ENCODE results near the gene EXOC6B. TPM values are rescaled to one million over a fixed set of nuclear protein-coding genes. Genes with fewer than 3 reads are reported as not detected.

The EXOC6B gene
- total and polyA plus RNA-seq, 8 donors = 2.4 to 19.2 (median 11.3) TPM

DNA sequence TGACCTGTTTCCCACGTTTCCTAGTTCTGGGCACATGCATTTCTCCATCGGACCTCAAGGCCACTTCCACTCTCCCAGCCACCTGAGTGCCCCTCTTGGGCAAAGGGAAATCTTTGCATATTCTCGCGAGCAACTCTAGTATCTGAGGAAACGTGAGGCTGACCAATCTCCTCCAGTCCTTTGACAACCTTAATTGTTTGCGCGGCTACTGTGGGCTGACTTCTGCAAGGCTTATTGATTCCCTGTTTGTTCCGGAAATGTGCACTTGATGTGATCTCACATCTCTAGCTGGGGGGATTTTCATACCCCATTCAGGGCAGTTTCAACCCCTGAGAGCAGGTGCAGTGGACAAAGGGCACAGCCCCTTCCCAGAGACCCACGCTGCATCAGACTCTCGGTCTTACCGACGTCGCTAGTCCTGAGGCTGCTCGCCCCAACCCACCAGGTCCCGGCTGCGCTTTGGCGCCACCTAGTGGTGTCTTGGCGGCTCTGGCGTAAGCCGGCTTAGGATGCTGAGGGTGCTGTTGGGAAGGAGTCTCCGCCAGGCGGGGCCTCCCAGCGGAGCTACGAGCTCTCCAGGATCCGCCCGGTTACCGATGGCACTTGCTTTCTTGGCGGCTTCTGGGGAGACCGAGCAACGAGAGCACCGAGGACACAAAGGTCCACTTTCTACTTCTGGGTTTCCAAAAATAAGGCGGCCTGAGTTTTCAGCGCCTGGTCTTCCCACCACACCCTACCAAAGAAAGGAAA lies 36.6 kb upstream of the EXOC6B start:
- 5% methylated on average over 33 of the region's 33 CpGs for WGBS, 2 donors
- H3K27me3 ChIP-seq = no peaks in the 10 kb centered on the region
- ATAC-seq (peak; percentile 98 to 99 (median 98)), DNase-seq (peak; percentile 78 to 98 (median 91)), FAIRE-seq (no peak)
- H3K27ac ChIP-seq = no peak overlapping the region
- intact Hi-C loops (cut with DNase I) = no loop called here
- TF ChIP-seq, protein P1, sequence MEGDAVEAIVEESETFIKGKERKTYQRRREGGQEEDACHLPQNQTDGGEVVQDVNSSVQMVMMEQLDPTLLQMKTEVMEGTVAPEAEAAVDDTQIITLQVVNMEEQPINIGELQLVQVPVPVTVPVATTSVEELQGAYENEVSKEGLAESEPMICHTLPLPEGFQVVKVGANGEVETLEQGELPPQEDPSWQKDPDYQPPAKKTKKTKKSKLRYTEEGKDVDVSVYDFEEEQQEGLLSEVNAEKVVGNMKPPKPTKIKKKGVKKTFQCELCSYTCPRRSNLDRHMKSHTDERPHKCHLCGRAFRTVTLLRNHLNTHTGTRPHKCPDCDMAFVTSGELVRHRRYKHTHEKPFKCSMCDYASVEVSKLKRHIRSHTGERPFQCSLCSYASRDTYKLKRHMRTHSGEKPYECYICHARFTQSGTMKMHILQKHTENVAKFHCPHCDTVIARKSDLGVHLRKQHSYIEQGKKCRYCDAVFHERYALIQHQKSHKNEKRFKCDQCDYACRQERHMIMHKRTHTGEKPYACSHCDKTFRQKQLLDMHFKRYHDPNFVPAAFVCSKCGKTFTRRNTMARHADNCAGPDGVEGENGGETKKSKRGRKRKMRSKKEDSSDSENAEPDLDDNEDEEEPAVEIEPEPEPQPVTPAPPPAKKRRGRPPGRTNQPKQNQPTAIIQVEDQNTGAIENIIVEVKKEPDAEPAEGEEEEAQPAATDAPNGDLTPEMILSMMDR (IDR thresholded peaks at IDR 0.05) = peak; percentile 98 to 99 (median 99)
- H3K4me1 ChIP-seq = no peaks in the 10 kb centered on the region
- no peaks in the 10 kb centered on the region for H3K36me3 ChIP-seq
- peak overlapping the region in 2 of 4 donors; percentile 4 to 19 for H3K4me3 ChIP-seq
- no peaks in the 10 kb centered on the region for H3K9me3 ChIP-seq

DNA sequence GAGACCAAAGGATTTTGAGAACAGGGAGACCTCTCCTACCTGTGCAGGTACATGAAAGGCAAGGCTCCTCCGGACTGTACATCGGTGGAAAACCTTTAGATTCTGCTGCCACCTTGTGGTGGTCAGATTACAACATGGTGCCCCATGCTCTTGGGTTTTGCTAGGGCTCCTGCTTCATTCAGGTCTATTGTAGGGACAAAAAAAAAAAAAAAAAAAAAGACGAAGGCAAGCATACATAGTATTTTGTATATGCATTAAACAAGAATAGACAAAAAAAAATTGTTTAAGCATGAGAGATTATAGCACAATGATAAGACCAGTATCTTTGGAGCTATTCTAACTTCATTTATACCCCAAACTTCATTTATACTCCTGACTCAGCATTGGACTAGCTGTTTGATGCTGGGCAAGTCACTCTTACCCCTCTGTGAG lies 34.0 kb upstream of the EXOC6B start:
- no peaks in the 10 kb centered on the region for H3K9me3 ChIP-seq
- ATAC-seq (peak; percentile 81 to 88 (median 87)), FAIRE-seq (no peak), DNase-seq (peak in 5 of 6 donors; percentile 56 to 83 (median 60))
- no peaks in the 10 kb centered on the region for H3K27me3 ChIP-seq
- TF ChIP-seq, protein P1 (IDR thresholded peaks at IDR 0.05) = peak; percentile 21 to 49 (median 44)
- H3K36me3 ChIP-seq = no peaks in the 10 kb centered on the region
- H3K4me1 ChIP-seq = no peaks in the 10 kb centered on the region
- 0 to 1% methylated on average over 3 of the region's 3 CpGs for WGBS, 2 donors
- no peak overlapping the region for H3K4me3 ChIP-seq
- no peak overlapping the region for H3K27ac ChIP-seq
- intact Hi-C loops (cut with DNase I) = loop anchor here in 2 of 3 donors (5.0 to 10.0 kb wide), 2 partner anchors 75 to 88 kb away; no protein-coding TSS in a partner anchor

GRCh38 chr2:72851333-72851732 lies 25.5 kb upstream of the EXOC6B start:
- H3K9me3 ChIP-seq = no peaks in the 10 kb centered on the region
- H3K27me3 ChIP-seq = no peaks in the 10 kb centered on the region
- TF ChIP-seq, protein P1 (IDR thresholded peaks at IDR 0.05) = no peak
- H3K27ac ChIP-seq = no peak overlapping the region
- no peaks in the 10 kb centered on the region for H3K36me3 ChIP-seq
- 68 to 77% methylated on average over 7 of the region's 7 CpGs for WGBS, 2 donors
- H3K4me1 ChIP-seq = no peaks in the 10 kb centered on the region
- intact Hi-C loops (cut with DNase I) = loop anchor here in 1 of 3 donors (10.0 kb wide), 1 partner anchor 67 kb away; no protein-coding TSS in a partner anchor
- DNase-seq (no peak), FAIRE-seq (no peak), ATAC-seq (no peak)
- H3K4me3 ChIP-seq = no peak overlapping the region

GRCh38 chr2:72849138-72849462 lies 23.3 kb upstream of the EXOC6B start:
- H3K27ac ChIP-seq = no peak overlapping the region
- no peaks in the 10 kb centered on the region for H3K27me3 ChIP-seq
- H3K9me3 ChIP-seq = no peaks in the 10 kb centered on the region
- DNase-seq (no peak), ATAC-seq (no peak), FAIRE-seq (no peak)
- no peak overlapping the region for H3K4me3 ChIP-seq
- TF ChIP-seq, protein P1 (IDR thresholded peaks at IDR 0.05) = no peak
- WGBS, 2 donors = 46 to 72% methylated on average over 1 of the region's 1 CpG
- intact Hi-C loops (cut with DNase I) = no loop called here
- no peaks in the 10 kb centered on the region for H3K36me3 ChIP-seq
- no peaks in the 10 kb centered on the region for H3K4me1 ChIP-seq

All from pancreas (tissue), 10 donors.